Activated T-helper 1 cell treated with anti-CD3 and anti-CD28 coated beads, Interleukin-12 subunit alpha, Interleukin-12 subunit beta, Interleukin-2, Interleukin-4 antibody, amounts not matched to agents 30 ng/mL and 10 ng/mL and 1 ng/mL, durations not matched to agents 14 hours and 24 hours and 36 hours (primary cell): ENCODE data around the gene UNC45A. TPM values are rescaled to one million over a fixed set of nuclear protein-coding genes. Genes with fewer than 3 reads are reported as not detected.
"Not testable (repeated sequence)": the region's sequence is repeated elsewhere in the genome, so short reads cannot be mapped to it uniquely, and the experiment has no call there.

ENCODE experiments used
- DNase-seq: peaks from one replicate; pipeline ENCODE4 v3.0.0; 2021; ENCODE audit warnings: low spot score
- H3K27ac Mint-ChIP-seq: one replicate; pipeline ENCODE4 v1.8.0; 2021; ENCODE audit warnings: mild to moderate bottlenecking, mixed read lengths
- H3K27me3 Mint-ChIP-seq: one replicate; pipeline ENCODE4 v1.8.0; 2022; ENCODE audit warnings: mild to moderate bottlenecking, moderate library complexity, mixed read lengths; ENCODE audit not compliant: insufficient read depth
- H3K36me3 Mint-ChIP-seq: one replicate; pipeline ENCODE4 v1.8.0; 2021; ENCODE audit warnings: low read depth, mixed read lengths
- H3K4me1 Mint-ChIP-seq: one replicate; pipeline ENCODE4 v1.8.0; 2021; ENCODE audit warnings: low read depth, mixed read lengths
- H3K4me3 Mint-ChIP-seq: one replicate; pipeline ENCODE4 v1.8.0; 2021; ENCODE audit warnings: mild to moderate bottlenecking, moderate library complexity, mixed read lengths
- H3K9me3 Mint-ChIP-seq: one replicate; pipeline ENCODE4 v1.8.0; 2021; ENCODE audit warnings: mixed read lengths
- intact Hi-C: fragments of 100-400 bp; cut with micrococcal nuclease; formaldehyde crosslinking; loops from one replicate; pipeline ENCODE4 v1.15.1; 2024
- total RNA-seq: library from RNA; stranded (reverse); gene quantifications from 2 replicates; pipeline ENCODE4 v1.2.3, GENCODE V29; 2022

The UNC45A gene
- total RNA-seq, 1 donor from 2014 or later, result 68.6 TPM

GRCh38 chr15:90893175-90894090 is 41.7 kb upstream of the UNC45A start:
- intact Hi-C loops, result no loop called here
- H3K27ac Mint-ChIP-seq, result no peak overlapping the region
- no peak overlapping the region for H3K4me3 Mint-ChIP-seq
- H3K36me3 Mint-ChIP-seq, result peaks cover 40% of the 10 kb centered on the region
- H3K4me1 Mint-ChIP-seq, result peaks cover 1% of the 10 kb centered on the region
- no peaks in the 10 kb centered on the region for H3K27me3 Mint-ChIP-seq
- H3K9me3 Mint-ChIP-seq, result no peaks in the 10 kb centered on the region
- DNase-seq, result no peak

GRCh38 chr15:90895571-90896117 is 39.4 kb upstream of the UNC45A start:
- DNase-seq, result no peak
- Mint-ChIP-seq H3K4me3 (no peak overlapping the region), H3K36me3 (peaks cover 38% of the 10 kb centered on the region), H3K9me3 (no peaks in the 10 kb centered on the region), H3K27ac (no peak overlapping the region), H3K27me3 (no peaks in the 10 kb centered on the region), H3K4me1 (peaks cover 7% of the 10 kb centered on the region)
- intact Hi-C loops, result no loop called here

GRCh38 chr15:90897131-90897655 is 37.9 kb upstream of the UNC45A start:
- Mint-ChIP-seq H3K36me3 (peaks cover 33% of the 10 kb centered on the region), H3K4me1 (peaks cover 19% of the 10 kb centered on the region)
- DNase-seq, intact Hi-C loops, H3K4me3 Mint-ChIP-seq, H3K9me3 Mint-ChIP-seq, H3K27ac Mint-ChIP-seq, H3K27me3 Mint-ChIP-seq: not testable (repeated sequence)

- peaks cover 34% of the 10 kb centered on the region for H3K36me3 Mint-ChIP-seq
- peak overlapping the region; percentile 79 for H3K4me3 Mint-ChIP-seq
- peaks cover 42% of the 10 kb centered on the region for H3K4me1 Mint-ChIP-seq
- DNase-seq, result no peak
- intact Hi-C loops, result loop anchor here (1.0 to 2.0 kb wide), 2 partner anchors 21 to 53 kb away; partner anchors contain the start of gene RCCD1
- peak overlapping the region; percentile 82 for H3K27ac Mint-ChIP-seq
- no peaks in the 10 kb centered on the region for H3K27me3 Mint-ChIP-seq
- H3K9me3 Mint-ChIP-seq, result no peaks in the 10 kb centered on the region
Observed at GRCh38 chr15:90901175-90902039, 33.7 kb upstream of the UNC45A start.

- Mint-ChIP-seq H3K36me3 (peaks cover 33% of the 10 kb centered on the region), H3K27me3 (no peaks in the 10 kb centered on the region), H3K27ac (peak overlapping the region; percentile 82), H3K4me3 (peak overlapping the region; percentile 79), H3K4me1 (peaks cover 44% of the 10 kb centered on the region), H3K9me3 (no peaks in the 10 kb centered on the region)
- peak; percentile 69 for DNase-seq
- intact Hi-C loops, result loop anchor here (1.0 to 2.0 kb wide), 2 partner anchors 21 to 52 kb away; partner anchors contain the start of gene RCCD1
Observed at GRCh38 chr15:90902040-90902839, 32.8 kb upstream of the UNC45A start.

- H3K27me3 Mint-ChIP-seq, result no peaks in the 10 kb centered on the region
- peak within 1 kb of the TSS; percentile 88 for H3K27ac Mint-ChIP-seq
- peaks cover 35% of the 10 kb centered on the region for H3K36me3 Mint-ChIP-seq
- intact Hi-C loops, result loop anchor here (1.0 to 2.0 kb wide), 6 partner anchors 20 to 255 kb away; partner anchors contain the start of gene RCCD1
- no peaks in the 10 kb centered on the region for H3K9me3 Mint-ChIP-seq
- H3K4me1 Mint-ChIP-seq, result peaks cover 48% of the 10 kb centered on the region
- peak within 1 kb of the TSS; percentile 90 for H3K4me3 Mint-ChIP-seq
- peak; percentile 72 for DNase-seq
Observed at GRCh38 chr15:90902840-90903732, 32.0 kb upstream of the UNC45A start, which contains the start of gene MAN2A2. MAN2A2 (plus strand) TSS chr15:90903302; CDS start chr15:90904208, 906 bp downstream.

- peaks cover 48% of the 10 kb centered on the region for H3K4me1 Mint-ChIP-seq
- no peak for DNase-seq
- H3K27me3 Mint-ChIP-seq, result no peaks in the 10 kb centered on the region
- intact Hi-C loops, result loop anchor here (1.0 to 2.0 kb wide), 5 partner anchors 19 to 256 kb away; no protein-coding TSS in a partner anchor
- peak overlapping the region; percentile 88 for H3K27ac Mint-ChIP-seq
- H3K36me3 Mint-ChIP-seq, result peaks cover 35% of the 10 kb centered on the region
- peak overlapping the region; percentile 90 for H3K4me3 Mint-ChIP-seq
- no peaks in the 10 kb centered on the region for H3K9me3 Mint-ChIP-seq
Observed at GRCh38 chr15:90903733-90904536, 31.1 kb upstream of the UNC45A start.

- Mint-ChIP-seq H3K4me3 (peak overlapping the region; percentile 49), H3K27ac (peak overlapping the region; percentile 23), H3K9me3 (no peaks in the 10 kb centered on the region), H3K27me3 (no peaks in the 10 kb centered on the region), H3K36me3 (peaks cover 39% of the 10 kb centered on the region), H3K4me1 (peaks cover 48% of the 10 kb centered on the region)
- intact Hi-C loops, result no loop called here
- DNase-seq, result no peak
Observed at GRCh38 chr15:90904746-90905145, 30.3 kb upstream of the UNC45A start.

GRCh38 chr15:90905306-90906180 is 29.5 kb upstream of the UNC45A start:
- H3K4me1 Mint-ChIP-seq, result peaks cover 42% of the 10 kb centered on the region
- H3K27ac Mint-ChIP-seq, result peak overlapping the region; percentile 38
- intact Hi-C loops, result no loop called here
- peak overlapping the region; percentile 67 for H3K4me3 Mint-ChIP-seq
- DNase-seq, result no peak
- no peaks in the 10 kb centered on the region for H3K27me3 Mint-ChIP-seq
- peaks cover 39% of the 10 kb centered on the region for H3K36me3 Mint-ChIP-seq
- H3K9me3 Mint-ChIP-seq, result no peaks in the 10 kb centered on the region
